AG08396 (cell line): ENCODE data around the gene ZDHHC20.
A peak's percentile ranks its signal among the peaks of the same experiment; 100 is the strongest.

Experiments
- DNase-seq: peaks from one replicate; pipeline ENCODE4 v3.0.0; 2012; ENCODE audit warnings: low spot score, mixed read lengths

Gene ZDHHC20

DNA sequence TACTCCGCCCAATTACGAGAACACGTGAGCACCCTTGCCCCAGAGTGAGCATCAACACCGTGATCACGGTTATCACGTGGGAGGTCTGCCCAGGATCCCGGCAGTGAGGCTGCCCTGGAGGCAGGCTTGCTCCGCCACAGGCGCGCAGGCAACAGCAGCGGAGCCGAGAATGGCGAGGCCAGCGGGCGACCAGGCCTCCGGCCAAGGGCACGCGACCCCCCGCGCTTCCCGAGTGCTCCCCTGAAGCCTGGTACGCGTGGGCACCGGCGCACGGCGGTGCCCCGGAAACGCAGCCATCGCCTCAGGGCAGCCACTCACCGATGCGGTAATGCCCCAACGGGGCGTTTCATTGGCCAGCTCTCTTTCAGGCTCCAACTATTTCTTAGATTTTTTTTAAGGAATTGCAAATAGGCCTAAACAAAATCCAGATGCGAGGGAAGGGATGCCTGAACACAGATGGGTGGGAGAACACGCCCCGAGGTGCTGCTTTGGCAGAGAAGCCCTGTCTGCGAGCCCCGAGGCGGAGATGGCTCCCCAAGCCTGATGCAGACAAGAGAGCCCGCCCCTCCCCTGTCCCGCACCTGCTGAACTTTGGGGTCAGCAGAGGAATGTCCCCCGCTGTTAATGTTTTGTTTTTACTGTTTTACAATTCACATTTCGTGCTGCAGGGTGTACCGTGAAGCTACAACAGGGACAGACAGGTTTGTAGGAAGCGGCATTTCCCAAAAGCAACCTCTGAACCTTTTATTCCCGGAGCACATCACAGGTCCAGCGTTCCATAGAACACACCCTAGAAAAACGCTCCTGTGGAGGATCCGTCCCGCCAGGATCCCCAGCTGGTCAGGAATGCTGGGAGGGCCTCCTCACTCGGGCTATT is 132.7 kb downstream of the ZDHHC20 start:
- DNase-seq: peak; percentile 63

DNA sequence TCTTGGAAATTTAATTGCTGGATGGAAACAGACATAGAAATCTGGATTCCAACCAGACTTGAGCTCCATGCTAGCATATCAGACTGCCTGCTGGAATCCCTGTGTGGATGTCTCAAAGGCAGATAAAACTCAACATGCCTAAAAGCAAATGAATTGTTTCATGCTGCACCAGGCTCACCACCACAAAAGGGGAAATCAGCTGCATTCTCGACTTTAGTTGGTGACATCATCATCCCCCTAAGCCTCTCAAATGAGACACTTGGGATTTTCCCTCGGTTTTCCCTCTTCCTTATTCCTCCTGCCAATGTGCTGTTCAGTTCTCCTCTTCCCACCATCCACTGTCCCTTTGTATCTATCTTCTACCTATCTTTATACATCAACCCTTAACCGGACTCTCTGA is 134.3 kb downstream of the ZDHHC20 start:
- DNase-seq: no peak

DNA sequence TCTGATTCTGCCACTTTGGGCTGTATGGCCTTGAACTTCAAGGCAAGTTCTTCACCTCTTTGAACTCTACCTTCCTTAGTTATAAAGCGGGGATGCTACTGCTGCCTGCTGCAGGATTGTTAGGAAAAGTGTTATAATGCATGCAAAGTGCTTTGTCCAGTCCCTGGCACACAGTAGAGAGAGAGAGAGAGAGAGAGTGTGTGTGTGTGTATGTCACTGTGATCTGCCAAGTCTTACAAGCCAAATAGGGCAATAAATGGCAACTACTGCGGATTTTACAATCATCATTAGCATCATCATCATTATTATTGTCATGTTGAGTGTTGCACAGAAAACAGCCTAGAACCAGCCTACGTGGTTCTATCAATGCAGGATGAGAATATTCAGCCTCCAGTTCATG is 136.1 kb downstream of the ZDHHC20 start:
- no peak for DNase-seq
